ENCODE measurements around the gene RPL29. TPM values are rescaled to one million over a fixed set of nuclear protein-coding genes. Genes with fewer than 3 reads are reported as not detected.

The RPL29 gene
- total RNA-seq, 1 donor from 2014 or later: 925 TPM

- peaks cover 3% of the 10 kb centered on the region for H3K36me3 Mint-ChIP-seq (ENCODE audit: low read depth, unreplicated experiment)
- no peaks in the 10 kb centered on the region for H3K9me3 Mint-ChIP-seq (ENCODE audit: unreplicated experiment)
- peak overlapping the region; percentile 43 for H3K4me3 Mint-ChIP-seq (ENCODE audit: unreplicated experiment)
- H3K27me3 Mint-ChIP-seq (ENCODE audit: unreplicated experiment): peaks cover 15% of the 10 kb centered on the region
- no peak for DNase-seq (ENCODE audit: low spot score)
- peaks cover 22% of the 10 kb centered on the region for H3K4me1 Mint-ChIP-seq (ENCODE audit: unreplicated experiment)
- TF ChIP-seq CTCF (IDR thresholded peaks at IDR 0.05; ENCODE audit: unreplicated experiment): no peak
- peak overlapping the region; percentile 67 for H3K27ac Mint-ChIP-seq (ENCODE audit: unreplicated experiment)
Measured at GRCh38 chr3:51968883-51969678, 26.6 kb downstream of the RPL29 start.

- peak; percentile 46 for DNase-seq (ENCODE audit: low spot score)
- Mint-ChIP-seq H3K36me3 (ENCODE audit: low read depth, unreplicated experiment) (peaks cover 3% of the 10 kb centered on the region), H3K27ac (ENCODE audit: unreplicated experiment) (peak overlapping the region; percentile 74), H3K4me1 (ENCODE audit: unreplicated experiment) (peaks cover 18% of the 10 kb centered on the region), H3K9me3 (ENCODE audit: unreplicated experiment) (no peaks in the 10 kb centered on the region), H3K4me3 (ENCODE audit: unreplicated experiment) (peak overlapping the region; percentile 81), H3K27me3 (ENCODE audit: unreplicated experiment) (peaks cover 14% of the 10 kb centered on the region)
- no peak for TF ChIP-seq CTCF (IDR thresholded peaks at IDR 0.05; ENCODE audit: unreplicated experiment)
Measured at GRCh38 chr3:51968170-51968775, 27.4 kb downstream of the RPL29 start.

DNA sequence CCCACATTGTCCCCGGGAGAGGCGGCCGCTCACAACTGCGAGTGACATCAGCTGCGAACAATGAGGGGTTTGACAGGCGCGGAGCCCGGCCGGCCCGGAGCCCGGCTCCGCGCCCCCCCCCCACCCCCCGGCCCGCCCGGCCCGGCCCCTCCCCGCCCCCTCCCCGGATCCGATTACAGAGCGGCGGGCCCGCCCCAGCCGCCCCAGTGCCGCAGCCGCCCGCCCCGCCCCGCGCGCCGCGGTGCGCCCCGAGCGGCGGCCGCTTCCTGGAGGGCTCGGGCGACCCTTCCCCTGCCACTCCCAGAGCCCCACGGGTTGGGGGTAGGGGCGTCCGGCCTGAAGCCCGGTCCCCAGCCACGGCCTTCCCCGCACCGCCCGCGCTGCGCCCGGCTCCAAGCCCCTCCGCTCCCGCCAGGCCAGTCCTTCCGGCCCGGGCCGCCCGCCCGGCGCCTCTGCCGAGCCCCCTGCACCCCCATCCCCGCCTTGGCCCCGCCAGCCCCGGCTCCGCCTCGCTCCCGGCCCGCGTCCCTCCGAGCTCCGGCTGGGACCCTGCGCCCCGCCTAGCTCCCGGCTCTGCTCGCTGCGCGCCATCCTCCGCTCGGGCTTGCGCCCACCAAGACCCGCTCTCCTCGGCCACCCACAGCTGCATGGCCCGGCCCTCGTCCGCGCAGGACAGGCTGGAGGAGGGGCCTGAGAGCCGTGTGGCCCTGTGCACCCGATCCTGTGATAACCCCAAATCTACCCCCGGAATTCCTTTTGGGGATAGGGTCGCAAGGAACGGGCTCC lies 28.1 kb downstream of the RPL29 start, which contains the start of gene PCBP4:
PCBP4 (minus strand) TSS at position 71 of the 786 bp plus-strand sequence. CDS start 6,214 bp downstream, outside the sequence.
- Mint-ChIP-seq H3K4me1 (ENCODE audit: unreplicated experiment) (peaks cover 18% of the 10 kb centered on the region), H3K27ac (ENCODE audit: unreplicated experiment) (peak within 1 kb of the TSS; percentile 74)

GRCh38 chr3:51966922-51967383 lies 28.7 kb downstream of the RPL29 start:
- Mint-ChIP-seq H3K9me3 (ENCODE audit: unreplicated experiment) (no peaks in the 10 kb centered on the region), H3K27ac (ENCODE audit: unreplicated experiment) (peak overlapping the region; percentile 36), H3K4me1 (ENCODE audit: unreplicated experiment) (peaks cover 18% of the 10 kb centered on the region), H3K27me3 (ENCODE audit: unreplicated experiment) (peaks cover 14% of the 10 kb centered on the region), H3K4me3 (ENCODE audit: unreplicated experiment) (peak overlapping the region; percentile 91), H3K36me3 (ENCODE audit: low read depth, unreplicated experiment) (peaks cover 3% of the 10 kb centered on the region)
- no peak for DNase-seq (ENCODE audit: low spot score)
- TF ChIP-seq CTCF (IDR thresholded peaks at IDR 0.05; ENCODE audit: unreplicated experiment): no peak

More for the DNA sequence above, 28.1 kb downstream of the RPL29 start, which contains the start of gene PCBP4:
- H3K4me3 Mint-ChIP-seq (ENCODE audit: unreplicated experiment): peak within 1 kb of the TSS; percentile 91
- H3K27me3 Mint-ChIP-seq (ENCODE audit: unreplicated experiment): peaks cover 14% of the 10 kb centered on the region
- no peaks in the 10 kb centered on the region for H3K9me3 Mint-ChIP-seq (ENCODE audit: unreplicated experiment)
- peak; percentile 52 for DNase-seq (ENCODE audit: low spot score)
- TF ChIP-seq CTCF (IDR thresholded peaks at IDR 0.05; ENCODE audit: unreplicated experiment): no peak
- H3K36me3 Mint-ChIP-seq (ENCODE audit: low read depth, unreplicated experiment): peaks cover 3% of the 10 kb centered on the region
